ENCODE data around the gene CTF1.

Gene CTF1

DNA sequence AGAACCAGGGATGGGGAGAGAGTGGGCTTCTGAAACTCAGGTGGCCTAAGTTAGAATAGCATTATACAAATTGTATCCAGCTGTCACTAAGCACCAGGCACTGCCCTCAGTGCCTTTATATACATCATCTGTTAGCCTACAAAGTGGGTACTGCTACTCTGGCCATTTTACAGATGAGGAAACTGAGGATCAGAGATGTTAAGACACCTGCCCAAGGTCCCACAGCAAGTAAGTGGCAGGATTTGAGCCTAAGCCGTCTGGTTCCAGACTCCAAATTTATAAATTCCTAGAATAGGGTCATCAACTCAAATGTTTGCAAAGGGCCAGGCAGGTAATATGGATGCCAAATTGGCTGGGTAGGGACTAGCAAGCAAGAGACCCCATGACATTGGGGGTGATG, 54.8 kb downstream of the CTF1 start:
- in situ Hi-C loops (cut with MboI; ENCODE audit: low sequenced_read_pairs), result loop anchor here (25.0 kb wide), 1 partner anchor 911 kb away; the partner anchor contains the start of gene ZNF267

GRCh38 chr16:30951750-30952149, 55.3 kb downstream of the CTF1 start:
- in situ Hi-C loops (cut with MboI; ENCODE audit: low sequenced_read_pairs), result loop anchor here (25.0 kb wide), 1 partner anchor 911 kb away; the partner anchor contains the start of gene ZNF267

- in situ Hi-C loops (cut with MboI; ENCODE audit: low sequenced_read_pairs), result loop anchor here (25.0 kb wide), 1 partner anchor 909 kb away; the partner anchor contains the start of gene ZNF267
Observed at GRCh38 chr16:30953111-30953510, 56.7 kb downstream of the CTF1 start.

All from HL-60/S4 treated with phorbol 12-myristate 13-acetate at 8.2 ng/mL for 4 days and 3 days (cell line).